Esophagus squamous epithelium (tissue), 4 donors: ENCODE results near the gene PSMG1.

Source experiments
- POLR2A ChIP-seq, 4 donors: fragments of 450-650 bp; IDR thresholded peaks; one replicate each; pipeline ENCODE4 v1.6.1; 2017; ENCODE audit warnings: antibody characterized with exemption in 4 of 4, mild to moderate bottlenecking in 4 of 4, moderate library complexity in 3 of 4
- TF ChIP-seq, protein P1 (sequence below), 6 experiments: fragments of 450-650 bp in 4 of 6; fragments of 200-600 bp in 2 of 6; sonication (generic) in 2 of 6; IDR thresholded peaks; one replicate each; pipeline ENCODE4 v1.5.1; 2016 to 2019; ENCODE audit warnings: antibody characterized with exemption in 6 of 6, mild to moderate bottlenecking in 4 of 6, moderate library complexity in 4 of 6

- TF ChIP-seq, protein P1, sequence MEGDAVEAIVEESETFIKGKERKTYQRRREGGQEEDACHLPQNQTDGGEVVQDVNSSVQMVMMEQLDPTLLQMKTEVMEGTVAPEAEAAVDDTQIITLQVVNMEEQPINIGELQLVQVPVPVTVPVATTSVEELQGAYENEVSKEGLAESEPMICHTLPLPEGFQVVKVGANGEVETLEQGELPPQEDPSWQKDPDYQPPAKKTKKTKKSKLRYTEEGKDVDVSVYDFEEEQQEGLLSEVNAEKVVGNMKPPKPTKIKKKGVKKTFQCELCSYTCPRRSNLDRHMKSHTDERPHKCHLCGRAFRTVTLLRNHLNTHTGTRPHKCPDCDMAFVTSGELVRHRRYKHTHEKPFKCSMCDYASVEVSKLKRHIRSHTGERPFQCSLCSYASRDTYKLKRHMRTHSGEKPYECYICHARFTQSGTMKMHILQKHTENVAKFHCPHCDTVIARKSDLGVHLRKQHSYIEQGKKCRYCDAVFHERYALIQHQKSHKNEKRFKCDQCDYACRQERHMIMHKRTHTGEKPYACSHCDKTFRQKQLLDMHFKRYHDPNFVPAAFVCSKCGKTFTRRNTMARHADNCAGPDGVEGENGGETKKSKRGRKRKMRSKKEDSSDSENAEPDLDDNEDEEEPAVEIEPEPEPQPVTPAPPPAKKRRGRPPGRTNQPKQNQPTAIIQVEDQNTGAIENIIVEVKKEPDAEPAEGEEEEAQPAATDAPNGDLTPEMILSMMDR (IDR thresholded peaks at IDR 0.05) = no peak
- TF ChIP-seq POLR2A (IDR thresholded peaks at IDR 0.05) = no peak
These were observed 25.5 kb upstream of the PSMG1 start for GRCh38 chr21:39208624-39209333.
